Neural progenitor cell (in vitro differentiated cells): ENCODE data around the gene MYO1D. TPM values are rescaled to one million over a fixed set of nuclear protein-coding genes. Genes with fewer than 3 reads are reported as not detected.

Source experiments
- DNase-seq: peaks from one replicate; pipeline ENCODE4 v3.0.0-alpha.2; 2016; ENCODE audit warnings: low spot score
- H2AFZ ChIP-seq: fragments of 200-600 bp; sonication (generic); replicated peaks from 2 replicates; pipeline ENCODE4 v1.6.1; 2016; ENCODE audit warnings: antibody characterized with exemption
- H3F3A ChIP-seq: fragments of 200-600 bp; sonication (generic); 2 replicates; pipeline ENCODE4 v1.6.1; 2016; ENCODE audit warnings: antibody characterized with exemption, low read depth
- H3K27ac ChIP-seq: fragments of 200-600 bp; sonication (generic); 2 replicates; pipeline ENCODE4 v1.5.1; 2016; ENCODE audit warnings: mild to moderate bottlenecking
- H3K27me3 ChIP-seq: fragments of 200-600 bp; sonication (generic); 2 replicates; pipeline ENCODE4 v1.6.1; 2016; ENCODE audit warnings: mild to moderate bottlenecking, moderate library complexity
- H3K36me3 ChIP-seq: fragments of 200-600 bp; sonication (generic); 2 replicates; pipeline ENCODE4 v1.5.1; 2016
- H3K4me1 ChIP-seq: fragments of 200-600 bp; sonication (generic); 2 replicates; pipeline ENCODE4 v1.6.1; 2016; ENCODE audit warnings: mixed run types
- H3K4me2 ChIP-seq: fragments of 200-600 bp; sonication (generic); 2 replicates; pipeline ENCODE4 v1.6.1; 2016
- H3K4me3 ChIP-seq: fragments of 200-600 bp; sonication (generic); 2 replicates; pipeline ENCODE4 v1.5.1; 2016
- H3K79me2 ChIP-seq: fragments of 200-600 bp; sonication (generic); 2 replicates; pipeline ENCODE4 v1.6.1; 2016; ENCODE audit warnings: low read depth
- H3K9ac ChIP-seq: fragments of 200-600 bp; sonication (generic); 2 replicates; pipeline ENCODE4 v1.6.1; 2016
- H3K9me3 ChIP-seq: fragments of 200-600 bp; sonication (generic); 2 replicates; pipeline ENCODE4 v1.5.1; 2016; ENCODE audit warnings: low read depth
- H4K20me1 ChIP-seq: fragments of 200-600 bp; sonication (generic); 2 replicates; pipeline ENCODE4 v1.6.1; 2016; ENCODE audit warnings: low read depth
- H3K27ac Mint-ChIP-seq: 3 replicates; pipeline ENCODE4 v1.8.0; 2021; ENCODE audit warnings: mixed read lengths
- H3K27me3 Mint-ChIP-seq: 2 replicates; pipeline ENCODE4 v1.8.0; 2022; ENCODE audit warnings: low read depth, mild to moderate bottlenecking, inconsistent platforms, moderate library complexity, mixed read lengths; ENCODE audit not compliant: insufficient read depth
- H3K36me3 Mint-ChIP-seq: 3 replicates; pipeline ENCODE4 v1.8.0; 2021; ENCODE audit warnings: mixed read lengths
- H3K4me1 Mint-ChIP-seq: 3 replicates; pipeline ENCODE4 v1.8.0; 2021; ENCODE audit warnings: mixed read lengths
- H3K4me3 Mint-ChIP-seq: 3 replicates; pipeline ENCODE4 v1.8.0; 2021; ENCODE audit warnings: mild to moderate bottlenecking, moderate library complexity, mixed read lengths
- H3K9me3 Mint-ChIP-seq: 3 replicates; pipeline ENCODE4 v1.8.0; 2020; ENCODE audit warnings: mixed read lengths
- CTCF ChIP-seq: fragments of 200-600 bp; sonication (generic); IDR thresholded peaks from 2 replicates; pipeline ENCODE4 v1.5.1; 2017; ENCODE audit warnings: antibody characterized with exemption, mild to moderate bottlenecking
- EZH2 ChIP-seq: fragments of 200-600 bp; sonication (generic); IDR thresholded peaks from 2 replicates; pipeline ENCODE4 v1.6.1; 2017; ENCODE audit warnings: antibody characterized with exemption, mild to moderate bottlenecking, moderate library complexity
- EZH2phosphoT487 ChIP-seq: fragments of 200-600 bp; sonication (generic); IDR thresholded peaks from 2 replicates; pipeline ENCODE4 v1.6.1; 2017; ENCODE audit warnings: antibody characterized with exemption
- total RNA-seq: library from RNA; depleted of rRNA; stranded (reverse); fragments of >200 nt; gene quantifications from 2 replicates; pipeline ENCODE4 v1.2.3, GENCODE V29; 2015; ENCODE audit warnings: low replicate concordance

Gene MYO1D
- total RNA-seq, 1 donor from 2014 or later: 6.2 TPM

GRCh38 chr17:32807577-32807976 lies 69.3 kb downstream of the MYO1D start:
- TF ChIP-seq CTCF: no peak
- no peak for TF ChIP-seq EZH2
- no peak for TF ChIP-seq EZH2phosphoT487
- DNase-seq: no peak
- H3K27ac Mint-ChIP-seq: no peak overlapping the region

GRCh38 chr17:32806646-32807045 lies 70.3 kb downstream of the MYO1D start:
- Histone ChIP-seq H3K36me3 (no peaks in the 10 kb centered on the region), H3K27me3 (no peaks in the 10 kb centered on the region), H2AFZ (no peak overlapping the region), H3K27ac (no peak overlapping the region), H3K9me3 (no peaks in the 10 kb centered on the region), H3K4me1 (no peaks in the 10 kb centered on the region), H3K9ac (no peak overlapping the region), H3K4me3 (no peak overlapping the region), H3F3A (no peaks in the 10 kb centered on the region), H4K20me1 (no peaks in the 10 kb centered on the region), H3K4me2 (no peak overlapping the region), H3K79me2 (no peaks in the 10 kb centered on the region)
- Mint-ChIP-seq H3K36me3 (no peaks in the 10 kb centered on the region), H3K27ac (no peak overlapping the region), H3K4me3 (no peak overlapping the region), H3K9me3 (no peaks in the 10 kb centered on the region), H3K27me3 (no peaks in the 10 kb centered on the region), H3K4me1 (no peaks in the 10 kb centered on the region)
- no peak for TF ChIP-seq EZH2phosphoT487
- TF ChIP-seq CTCF: no peak
- TF ChIP-seq EZH2: no peak
- DNase-seq: no peak

More at GRCh38 chr17:32807577-32807976, 69.3 kb downstream of the MYO1D start:
- H3K27ac ChIP-seq: no peak overlapping the region
- H2AFZ ChIP-seq: no peak overlapping the region
- H3F3A ChIP-seq: no peaks in the 10 kb centered on the region
- no peak overlapping the region for H3K9ac ChIP-seq
- no peaks in the 10 kb centered on the region for H3K4me1 ChIP-seq
- H3K79me2 ChIP-seq: no peaks in the 10 kb centered on the region
- H4K20me1 ChIP-seq: no peaks in the 10 kb centered on the region
- Mint-ChIP-seq H3K36me3 (no peaks in the 10 kb centered on the region), H3K4me1 (no peaks in the 10 kb centered on the region), H3K27me3 (no peaks in the 10 kb centered on the region), H3K4me3 (no peak overlapping the region), H3K9me3 (no peaks in the 10 kb centered on the region)
- no peaks in the 10 kb centered on the region for H3K27me3 ChIP-seq
- H3K36me3 ChIP-seq: no peaks in the 10 kb centered on the region
- H3K9me3 ChIP-seq: no peaks in the 10 kb centered on the region
- H3K4me2 ChIP-seq: no peak overlapping the region
- H3K4me3 ChIP-seq: no peak overlapping the region

- no peak overlapping the region for H3K27ac Mint-ChIP-seq
- Histone ChIP-seq H3F3A (no peaks in the 10 kb centered on the region), H2AFZ (no peak overlapping the region), H3K4me2 (no peak overlapping the region), H4K20me1 (no peaks in the 10 kb centered on the region), H3K27me3 (no peaks in the 10 kb centered on the region), H3K4me3 (no peak overlapping the region), H3K9ac (no peak overlapping the region), H3K9me3 (no peaks in the 10 kb centered on the region), H3K79me2 (no peaks in the 10 kb centered on the region), H3K4me1 (no peaks in the 10 kb centered on the region), H3K27ac (no peak overlapping the region), H3K36me3 (no peaks in the 10 kb centered on the region)
- H3K36me3 Mint-ChIP-seq: no peaks in the 10 kb centered on the region
- H3K4me1 Mint-ChIP-seq: no peaks in the 10 kb centered on the region
- no peaks in the 10 kb centered on the region for H3K27me3 Mint-ChIP-seq
- TF ChIP-seq CTCF (no peak), EZH2 (no peak), EZH2phosphoT487 (no peak)
- no peak overlapping the region for H3K4me3 Mint-ChIP-seq
- no peaks in the 10 kb centered on the region for H3K9me3 Mint-ChIP-seq
- no peak for DNase-seq
These were observed 71.6 kb downstream of the MYO1D start for GRCh38 chr17:32805029-32805976.
